ENCODE measurements around the gene P2RY8. TPM values are rescaled to one million over a fixed set of nuclear protein-coding genes. Genes with fewer than 3 reads are reported as not detected.

The P2RY8 gene
- total RNA-seq, 1 experiment from 2014 or later = 0.44 TPM

GRCh38 chrX:1477229-1477628 lies 59.8 kb downstream of the P2RY8 start:
- no peaks in the 10 kb centered on the region for H4K20me1 ChIP-seq (ENCODE audit: insufficient read depth)
- no peak for TF ChIP-seq FOSL1 (IDR thresholded peaks at IDR 0.05; ENCODE audit: low read depth)
- TF ChIP-seq EZH2phosphoT487 (IDR thresholded peaks at IDR 0.05; ENCODE audit: borderline replicate concordance) = no peak
- TF ChIP-seq SP1 (IDR thresholded peaks at IDR 0.05; ENCODE audit: low read depth) = no peak
- TF ChIP-seq POLR2AphosphoS5 (IDR thresholded peaks at IDR 0.05; ENCODE audit: low read depth, low read length) = no peak
- TF ChIP-seq JUND (IDR thresholded peaks at IDR 0.05) = no peak
- TF ChIP-seq EGR1 (IDR thresholded peaks at IDR 0.05; ENCODE audit: low read depth) = no peak
- no peak for TF ChIP-seq TCF7L2 (IDR thresholded peaks at IDR 0.05; ENCODE audit: borderline replicate concordance, extremely low read depth, insufficient read depth, insufficient read length)
- TF ChIP-seq MAX (IDR thresholded peaks at IDR 0.05) = no peak
- TF ChIP-seq CEBPB (IDR thresholded peaks at IDR 0.05; ENCODE audit: low read depth) = no peak
- TF ChIP-seq ZNF274 (IDR thresholded peaks at IDR 0.05; ENCODE audit: low read depth, low read length) = no peak
- TF ChIP-seq ZFX (IDR thresholded peaks at IDR 0.05) = no peak
- TF ChIP-seq CBX3 (IDR thresholded peaks at IDR 0.05; ENCODE audit: low read depth) = no peak
- POLR2A ChIA-PET = no interaction called here
- no peaks in the 10 kb centered on the region for H3K36me3 ChIP-seq (ENCODE audit: control insufficient read depth in 1 of 2, insufficient read depth in 2 of 2, low read length in 2 of 2)
- H2AFZ ChIP-seq (ENCODE audit: low read depth, low read length, poor library complexity, severe bottlenecking) = no peak overlapping the region
- H3K9ac ChIP-seq (ENCODE audit: low read length) = no peak overlapping the region
- H3K9me2 ChIP-seq (ENCODE audit: insufficient read depth) = no peaks in the 10 kb centered on the region
- intact Hi-C loops (cut with micrococcal nuclease) = no loop called here
- no peak overlapping the region for H3K4me2 ChIP-seq (ENCODE audit: low read length)
- BruUV-seq (replicated peaks) = no TSS peak
- no peaks in the 10 kb centered on the region for H3K27me3 ChIP-seq (ENCODE audit: insufficient read depth, low read length)
- H3K4me1 ChIP-seq (ENCODE audit: control insufficient read depth in 1 of 2, insufficient read depth in 2 of 2, low read length in 2 of 2) = peaks cover 10 to 11% of the 10 kb centered on the region in 2 experiments
- ATAC-seq (no peak), DNase-seq (ENCODE audit: low read depth, low spot score) (no peak)
- H3K27ac ChIP-seq (ENCODE audit: low read depth, low read length) = no peak overlapping the region
- no peaks in the 10 kb centered on the region for H3K9me3 ChIP-seq (ENCODE audit: control insufficient read depth in 1 of 2, insufficient read depth in 1 of 2, low read depth in 1 of 2, low read length in 2 of 2)
- RAD21 ChIA-PET (ENCODE audit: low non-redundant PET in 1 of 2, low total read pairs in 2 of 2, uncharacterized antibody in 2 of 2, unreplicated experiment in 2 of 2) = no interaction called here
- H3K4me3 ChIP-seq (replicated peaks in 1 of 2; ENCODE audit: low read depth in 1 of 2, low read length in 2 of 2) = no peak overlapping the region
- CTCF ChIA-PET = no interaction called here
- H3K79me2 ChIP-seq (ENCODE audit: insufficient read depth, low read length) = no peaks in the 10 kb centered on the region

DNA sequence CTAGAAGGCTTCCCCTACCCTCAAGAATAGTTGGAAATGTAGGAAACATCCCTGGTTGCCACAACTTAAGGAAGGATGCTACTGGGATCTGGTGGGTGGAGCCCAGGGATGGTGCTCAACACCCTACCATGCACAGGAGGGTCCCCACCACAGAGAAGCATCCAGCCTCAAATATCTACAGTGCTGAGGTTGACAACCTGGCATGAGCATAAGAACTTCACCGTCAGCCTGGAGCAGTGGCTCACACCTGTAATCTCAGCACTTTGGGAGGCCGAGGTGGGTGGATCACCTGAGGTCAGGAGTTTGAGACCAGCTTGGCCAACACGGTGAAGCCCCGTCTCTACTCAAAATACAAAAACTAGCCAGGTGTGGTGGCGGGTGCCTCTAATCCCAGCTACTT lies 60.3 kb downstream of the P2RY8 start:
- no TSS peak for BruUV-seq (replicated peaks)
- intact Hi-C loops (cut with micrococcal nuclease) = no loop called here
- RAD21 ChIA-PET (ENCODE audit: low non-redundant PET in 1 of 2, low total read pairs in 2 of 2, uncharacterized antibody in 2 of 2, unreplicated experiment in 2 of 2) = no interaction called here
- H3K79me2 ChIP-seq (ENCODE audit: insufficient read depth, low read length) = no peaks in the 10 kb centered on the region
- ATAC-seq = no peak
- H4K20me1 ChIP-seq (ENCODE audit: insufficient read depth) = no peaks in the 10 kb centered on the region
- no peaks in the 10 kb centered on the region for H3K27me3 ChIP-seq (ENCODE audit: insufficient read depth, low read length)
- CTCF ChIA-PET = no interaction called here
- no peak overlapping the region for H3K27ac ChIP-seq (ENCODE audit: low read depth, low read length)
- no peak overlapping the region for H2AFZ ChIP-seq (ENCODE audit: low read depth, low read length, poor library complexity, severe bottlenecking)
- no peaks in the 10 kb centered on the region for H3K36me3 ChIP-seq (ENCODE audit: control insufficient read depth in 1 of 2, insufficient read depth in 2 of 2, low read length in 2 of 2)
- no peak overlapping the region for H3K4me2 ChIP-seq (ENCODE audit: low read length)
- POLR2A ChIA-PET = no interaction called here
- no peak for DNase-seq (ENCODE audit: low read depth, low spot score)
- H3K4me3 ChIP-seq (replicated peaks in 1 of 2; ENCODE audit: low read depth in 1 of 2, low read length in 2 of 2) = no peak overlapping the region
- TF ChIP-seq, protein P1, sequence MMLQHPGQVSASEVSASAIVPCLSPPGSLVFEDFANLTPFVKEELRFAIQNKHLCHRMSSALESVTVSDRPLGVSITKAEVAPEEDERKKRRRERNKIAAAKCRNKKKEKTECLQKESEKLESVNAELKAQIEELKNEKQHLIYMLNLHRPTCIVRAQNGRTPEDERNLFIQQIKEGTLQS (IDR thresholded peaks at IDR 0.05) = no peak
- TF ChIP-seq YY1 (IDR thresholded peaks at IDR 0.05; ENCODE audit: extremely low read depth, insufficient replicate concordance, low read depth, low read length) (no peak), SRF (IDR thresholded peaks at IDR 0.05; ENCODE audit: low read depth) (no peak), REST (IDR thresholded peaks at IDR 0.05; ENCODE audit: low read depth) (no peak), SIN3A (IDR thresholded peaks at IDR 0.05; ENCODE audit: low read depth) (no peak), EGR1 (IDR thresholded peaks at IDR 0.05; ENCODE audit: low read depth) (no peak), EZH2 (IDR thresholded peaks at IDR 0.05) (no peak), ZNF274 (IDR thresholded peaks at IDR 0.05; ENCODE audit: low read depth, low read length) (no peak), ELF1 (IDR thresholded peaks at IDR 0.05; ENCODE audit: borderline replicate concordance, low read depth) (no peak), CBX3 (IDR thresholded peaks at IDR 0.05; ENCODE audit: low read depth) (no peak), MAX (IDR thresholded peaks at IDR 0.05) (no peak), JUND (IDR thresholded peaks at IDR 0.05) (no peak), POLR2A (IDR thresholded peaks at IDR 0.05; ENCODE audit: borderline replicate concordance, extremely low read depth, insufficient read depth, insufficient read length) (no peak), TCF7L2 (IDR thresholded peaks at IDR 0.05; ENCODE audit: borderline replicate concordance, extremely low read depth, insufficient read depth, insufficient read length) (no peak), SP1 (IDR thresholded peaks at IDR 0.05; ENCODE audit: low read depth) (no peak)
- no peak overlapping the region for H3K9ac ChIP-seq (ENCODE audit: low read length)
- H3K9me2 ChIP-seq (ENCODE audit: insufficient read depth) = no peaks in the 10 kb centered on the region
- H3K9me3 ChIP-seq (ENCODE audit: control insufficient read depth in 1 of 2, insufficient read depth in 1 of 2, low read depth in 1 of 2, low read length in 2 of 2) = no peaks in the 10 kb centered on the region
- H3K4me1 ChIP-seq (ENCODE audit: control insufficient read depth in 1 of 2, insufficient read depth in 2 of 2, low read length in 2 of 2) = peaks cover 6 to 8% of the 10 kb centered on the region in 2 experiments

Measured in HCT116 (cell line).